ENCODE data around the gene LENG8.

The LENG8 gene

DNA sequence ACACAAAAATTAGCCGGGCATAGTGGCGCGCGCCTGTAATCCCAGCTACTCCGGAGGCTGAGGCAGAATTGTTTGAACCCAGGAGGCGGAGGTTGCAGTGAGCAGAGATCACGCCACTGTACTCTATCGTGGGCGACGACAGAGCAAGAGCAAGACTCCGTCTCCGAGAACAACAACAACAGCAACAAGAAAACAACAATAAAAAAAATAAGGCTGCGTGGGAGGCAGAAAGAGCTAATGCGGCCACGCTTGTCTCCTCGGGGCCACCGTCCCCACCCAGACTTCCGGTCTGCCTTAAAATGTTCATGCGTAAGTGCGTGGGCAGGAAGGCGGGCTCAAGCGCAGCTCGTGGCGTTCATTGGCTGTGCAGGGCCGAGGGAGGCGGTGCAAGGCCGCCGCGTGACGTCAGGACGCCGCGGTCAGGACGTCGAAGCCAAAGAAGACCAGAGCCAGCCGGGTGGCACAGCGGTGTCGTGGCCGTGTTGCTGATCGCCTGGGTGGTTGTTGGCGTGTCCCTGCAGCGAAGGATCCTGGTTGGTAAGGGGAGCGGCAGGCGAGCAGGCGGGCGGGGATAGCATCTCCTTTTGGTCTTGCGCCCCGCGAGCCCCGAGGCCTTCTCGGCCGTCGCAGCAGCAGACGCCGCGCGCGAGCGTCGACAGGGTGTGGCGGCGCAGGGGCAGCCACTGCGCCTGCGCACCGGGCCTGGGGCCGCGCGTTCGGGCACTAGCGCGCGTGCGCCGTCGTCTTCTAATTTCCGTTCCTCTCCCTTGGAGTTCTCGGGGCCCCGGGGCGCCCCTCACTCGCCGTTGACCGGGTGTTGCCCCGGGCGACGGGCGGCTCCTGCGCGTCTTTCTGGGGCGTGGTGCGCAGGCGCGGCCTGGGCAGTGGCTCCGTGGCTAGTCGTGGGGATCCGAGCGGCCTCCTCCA lies at the start of gene LENG8:
Gene LENG8, plus strand, starts transcription at position 426 of the 927 bp plus-strand sequence. CDS start 2,146 bp downstream, outside the sequence.
- TF ChIP-seq, protein P1, sequence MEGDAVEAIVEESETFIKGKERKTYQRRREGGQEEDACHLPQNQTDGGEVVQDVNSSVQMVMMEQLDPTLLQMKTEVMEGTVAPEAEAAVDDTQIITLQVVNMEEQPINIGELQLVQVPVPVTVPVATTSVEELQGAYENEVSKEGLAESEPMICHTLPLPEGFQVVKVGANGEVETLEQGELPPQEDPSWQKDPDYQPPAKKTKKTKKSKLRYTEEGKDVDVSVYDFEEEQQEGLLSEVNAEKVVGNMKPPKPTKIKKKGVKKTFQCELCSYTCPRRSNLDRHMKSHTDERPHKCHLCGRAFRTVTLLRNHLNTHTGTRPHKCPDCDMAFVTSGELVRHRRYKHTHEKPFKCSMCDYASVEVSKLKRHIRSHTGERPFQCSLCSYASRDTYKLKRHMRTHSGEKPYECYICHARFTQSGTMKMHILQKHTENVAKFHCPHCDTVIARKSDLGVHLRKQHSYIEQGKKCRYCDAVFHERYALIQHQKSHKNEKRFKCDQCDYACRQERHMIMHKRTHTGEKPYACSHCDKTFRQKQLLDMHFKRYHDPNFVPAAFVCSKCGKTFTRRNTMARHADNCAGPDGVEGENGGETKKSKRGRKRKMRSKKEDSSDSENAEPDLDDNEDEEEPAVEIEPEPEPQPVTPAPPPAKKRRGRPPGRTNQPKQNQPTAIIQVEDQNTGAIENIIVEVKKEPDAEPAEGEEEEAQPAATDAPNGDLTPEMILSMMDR (conservative IDR thresholded peaks at IDR 0.05; ENCODE audit: low read depth), result no peak
- peak within 1 kb of the TSS; percentile 92 for H3K27ac ChIP-seq
- ChIA-PET CTCF (no interaction called here), POLR2A (ENCODE audit: low non-redundant PET) (interaction anchor here (0.5 to 1.7 kb wide), 7 partner anchors 10 to 274 kb away, joined by 3 to 11 read pairs (median 5); partner anchors contain the start of gene MBOAT7)
- peak; percentile 97 for DNase-seq (ENCODE audit: low spot score)

DNA sequence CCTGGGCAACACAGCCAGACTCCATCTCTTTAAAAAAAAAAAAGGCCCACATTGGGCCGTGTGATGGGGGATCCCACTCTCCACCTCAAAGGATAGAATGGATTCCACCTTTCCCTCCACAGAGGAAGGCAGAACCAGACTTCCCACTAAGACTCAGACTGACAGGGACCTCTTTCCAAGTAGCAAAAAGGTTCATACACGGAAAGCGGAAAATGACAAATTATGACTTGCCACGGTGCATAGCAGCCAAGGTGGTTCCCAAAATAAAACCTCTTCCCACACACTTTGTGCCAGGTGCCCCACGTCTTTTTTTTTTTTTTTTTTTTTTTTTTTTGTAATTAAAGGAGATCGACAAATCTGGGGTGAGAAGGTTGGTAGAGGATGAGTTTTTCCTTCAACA lies 48.1 kb upstream of the LENG8 start:
- ChIA-PET CTCF (no interaction called here), POLR2A (ENCODE audit: low non-redundant PET) (no interaction called here)
- TF ChIP-seq, protein P1 (conservative IDR thresholded peaks at IDR 0.05; ENCODE audit: low read depth), result no peak
- no peak for DNase-seq (ENCODE audit: low spot score)
- H3K27ac ChIP-seq, result no peak overlapping the region

DNA sequence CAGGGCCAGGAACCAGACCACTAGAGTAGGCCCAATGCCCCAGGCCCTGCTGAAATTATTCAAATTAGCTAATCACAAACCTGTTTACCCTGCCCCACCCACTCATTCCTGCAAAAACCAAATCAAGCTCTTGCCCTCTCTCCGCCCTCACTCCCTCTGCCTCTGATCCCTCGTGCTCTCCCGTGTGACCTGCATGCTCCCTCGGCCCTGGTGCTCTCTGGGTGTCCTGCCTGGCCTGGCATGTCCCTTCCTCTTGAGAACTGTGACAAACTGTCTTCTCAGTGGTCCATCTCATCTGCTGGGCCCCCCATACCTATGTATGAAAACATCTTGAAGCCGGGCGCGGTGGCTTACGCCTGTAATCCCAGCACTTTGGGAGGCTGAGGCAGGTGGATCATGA lies 45.9 kb upstream of the LENG8 start:
- ChIA-PET CTCF (interaction anchor here (1.3 kb wide), 1 partner anchor 12 kb away, joined by 5 read pairs; no protein-coding TSS in a partner anchor), POLR2A (ENCODE audit: low non-redundant PET) (no interaction called here)
- no peak for DNase-seq (ENCODE audit: low spot score)
- no peak overlapping the region for H3K27ac ChIP-seq
- TF ChIP-seq, protein P1 (conservative IDR thresholded peaks at IDR 0.05; ENCODE audit: low read depth), result no peak

DNA sequence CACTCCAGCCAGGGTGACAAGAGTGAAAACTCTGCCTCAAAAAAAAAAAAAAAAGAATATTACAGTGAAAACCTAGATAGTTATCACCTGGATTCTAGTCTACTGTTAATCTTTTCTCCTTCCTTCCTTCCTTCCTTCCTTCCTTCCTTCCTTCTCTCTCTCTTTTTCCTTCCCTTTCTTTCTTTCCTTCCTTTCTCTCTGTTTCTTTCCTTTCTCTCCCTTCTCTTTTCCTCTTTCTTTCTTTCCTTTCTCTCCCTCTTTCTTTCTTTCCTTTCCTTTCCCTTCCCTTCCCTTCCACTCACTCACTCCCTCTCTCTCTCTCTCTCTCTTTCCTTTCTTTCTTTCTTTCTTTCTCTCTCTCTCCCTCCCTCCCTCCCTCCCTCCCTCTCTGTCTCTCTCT lies 43.4 kb upstream of the LENG8 start:
- H3K27ac ChIP-seq, result no peak overlapping the region
- POLR2A ChIA-PET (ENCODE audit: low non-redundant PET), result no interaction called here
- TF ChIP-seq, protein P1 (conservative IDR thresholded peaks at IDR 0.05; ENCODE audit: low read depth), result no peak
- no peak for DNase-seq (ENCODE audit: low spot score)
- CTCF ChIA-PET, result no interaction called here

DNA sequence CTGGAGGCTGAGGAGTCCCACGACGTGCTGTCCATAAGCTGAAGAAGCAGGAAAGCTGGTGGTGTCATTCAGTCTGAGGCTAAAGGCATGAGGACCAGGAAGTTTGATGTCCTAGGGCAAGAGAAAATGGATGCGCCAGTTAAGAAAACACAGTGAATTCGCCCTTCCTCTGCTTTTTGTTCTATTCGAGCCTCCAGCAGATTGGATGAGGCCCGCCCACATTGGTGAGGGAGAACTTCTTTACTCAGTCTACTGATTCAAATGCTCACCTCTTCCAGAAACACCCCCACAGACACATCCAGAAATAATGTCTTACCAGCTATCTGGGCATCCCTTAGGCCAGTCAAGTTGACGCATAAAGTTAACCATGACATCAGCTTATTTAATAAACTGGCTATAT lies 41.2 kb upstream of the LENG8 start:
- ChIA-PET CTCF (interaction anchor here (0.6 to 1.1 kb wide), 2 partner anchors 17 to 23 kb away, joined by 4 to 5 read pairs; no protein-coding TSS in a partner anchor), POLR2A (ENCODE audit: low non-redundant PET) (no interaction called here)
- DNase-seq (ENCODE audit: low spot score), result no peak
- H3K27ac ChIP-seq, result no peak overlapping the region
- TF ChIP-seq, protein P1 (conservative IDR thresholded peaks at IDR 0.05; ENCODE audit: low read depth), result no peak

DNA sequence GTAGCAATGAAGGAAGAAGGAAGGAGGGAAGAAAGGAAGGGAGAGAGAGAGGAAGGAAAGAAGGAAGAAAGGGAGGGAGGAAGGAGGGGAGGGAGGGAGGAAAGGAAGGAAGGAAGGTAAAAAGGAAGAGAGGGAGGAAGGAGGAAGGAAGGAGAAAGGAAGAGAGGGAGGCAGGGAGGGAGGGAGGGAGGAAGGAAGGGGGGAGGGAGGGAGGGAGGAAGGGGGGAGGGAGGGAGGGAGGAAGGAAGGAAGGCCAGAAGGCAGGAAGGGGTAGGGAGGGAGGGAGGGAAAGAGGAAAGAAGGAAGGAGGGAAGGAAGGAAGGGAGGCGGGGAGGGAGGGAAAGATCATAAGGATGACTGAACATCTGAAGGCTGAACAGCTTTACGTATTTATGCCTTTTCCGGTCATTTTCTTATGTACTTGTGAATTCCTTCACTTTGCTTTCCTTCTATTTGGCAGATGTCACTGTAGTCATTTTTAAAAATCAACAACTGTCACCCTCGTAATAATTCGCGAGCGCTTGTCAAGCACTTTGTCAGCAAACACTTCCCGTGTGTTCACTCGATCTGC lies 40.5 kb upstream of the LENG8 start:
- H3K27ac ChIP-seq, result no peak overlapping the region
- CTCF ChIA-PET, result no interaction called here
- no peak for DNase-seq (ENCODE audit: low spot score)
- TF ChIP-seq, protein P1 (conservative IDR thresholded peaks at IDR 0.05; ENCODE audit: low read depth), result no peak
- POLR2A ChIA-PET (ENCODE audit: low non-redundant PET), result no interaction called here

Data from RWPE1 (cell line).